Activated CD4-positive, CD25-positive, alpha-beta regulatory T cell (primary cell): ENCODE measurements around the gene IFNGR2.
A peak's percentile ranks its signal among the peaks of the same experiment; 100 is the strongest.
"Not testable (repeated sequence)": the region's sequence is repeated elsewhere in the genome, so short reads cannot be mapped to it uniquely, and the experiment has no call there.

Source experiments
- DNase-seq, 4 experiments: peaks; one replicate each; lab custom pipeline; 2025; lab: John Stamatoyannopoulos, UW

Gene IFNGR2, protein sequence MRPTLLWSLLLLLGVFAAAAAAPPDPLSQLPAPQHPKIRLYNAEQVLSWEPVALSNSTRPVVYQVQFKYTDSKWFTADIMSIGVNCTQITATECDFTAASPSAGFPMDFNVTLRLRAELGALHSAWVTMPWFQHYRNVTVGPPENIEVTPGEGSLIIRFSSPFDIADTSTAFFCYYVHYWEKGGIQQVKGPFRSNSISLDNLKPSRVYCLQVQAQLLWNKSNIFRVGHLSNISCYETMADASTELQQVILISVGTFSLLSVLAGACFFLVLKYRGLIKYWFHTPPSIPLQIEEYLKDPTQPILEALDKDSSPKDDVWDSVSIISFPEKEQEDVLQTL

GRCh38 chr21:33403128-33403785 lies at the start of gene IFNGR2:
Gene IFNGR2 (plus strand): TSS chr21:33403413. CDS start chr21:33403544, 131 bp downstream.
- DNase-seq = peak in 3 of 4 experiments; percentile 14 to 53 (median 30)

DNA sequence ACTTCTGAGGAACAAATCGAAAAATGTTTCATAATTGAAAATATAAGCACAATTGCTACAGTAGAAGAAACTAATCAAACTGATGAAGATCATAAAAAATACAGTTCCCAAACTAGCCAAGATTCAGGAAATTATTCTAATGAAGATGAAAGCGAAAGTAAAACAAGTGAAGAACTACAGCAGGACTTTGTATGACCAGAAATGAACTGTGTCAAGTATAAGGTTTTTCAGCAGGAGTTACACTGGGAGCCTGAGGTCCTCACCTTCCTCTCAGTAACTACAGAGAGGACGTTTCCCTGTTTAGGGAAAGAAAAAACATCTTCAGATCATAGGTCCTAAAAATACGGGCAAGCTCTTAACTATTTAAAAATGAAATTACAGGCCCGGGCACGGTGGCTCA lies 47.9 kb upstream of the IFNGR2 start:
- no peak for DNase-seq

GRCh38 chr21:33355996-33356395 lies 47.2 kb upstream of the IFNGR2 start:
- no peak for DNase-seq

- no peak for DNase-seq
Observed at GRCh38 chr21:33357177-33357576, 46.0 kb upstream of the IFNGR2 start.

- DNase-seq = no peak
Observed at GRCh38 chr21:33359446-33359845, 43.8 kb upstream of the IFNGR2 start.

GRCh38 chr21:33360281-33360680 lies 42.9 kb upstream of the IFNGR2 start:
- DNase-seq = no peak

DNA sequence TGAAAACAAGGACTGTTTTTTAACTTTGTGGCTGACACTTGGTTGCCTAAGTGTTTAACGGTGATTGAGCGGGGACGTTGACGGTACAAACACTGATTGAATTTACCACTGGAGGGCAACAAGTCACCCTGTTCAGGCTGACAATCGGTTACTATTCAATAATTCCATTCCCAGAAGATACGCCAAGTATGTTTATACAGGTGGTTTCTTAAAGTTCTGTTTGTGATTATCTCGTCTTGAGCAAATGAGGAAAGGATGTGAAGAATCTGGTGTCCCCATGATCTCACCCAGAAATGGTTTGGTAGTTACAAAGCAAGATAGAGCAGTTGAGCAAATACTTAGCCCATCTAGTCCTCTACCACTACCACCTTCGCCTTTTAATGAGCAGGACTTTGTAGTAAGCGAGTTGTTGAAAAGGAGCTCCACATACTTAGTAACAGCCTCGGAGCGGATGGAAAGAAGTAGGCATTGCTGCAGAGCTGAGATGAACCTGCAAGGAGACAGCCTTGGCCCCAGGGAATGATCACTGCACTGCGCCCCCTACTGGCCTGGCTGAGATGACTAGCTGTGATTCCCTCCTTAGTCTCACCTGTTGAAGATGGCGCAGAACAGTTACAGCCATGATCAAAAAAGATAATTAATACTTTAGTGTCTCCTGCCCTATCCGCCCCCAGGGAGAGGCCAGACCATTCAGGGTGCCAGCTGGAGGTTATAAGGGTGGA lies 42.2 kb upstream of the IFNGR2 start:
- DNase-seq = peak; percentile 73 to 84 (median 76)

- peak in 2 of 4 experiments; percentile 33 to 35 for DNase-seq
Observed at GRCh38 chr21:33362044-33362555, 41.1 kb upstream of the IFNGR2 start.

GRCh38 chr21:33363911-33364609 lies 39.2 kb upstream of the IFNGR2 start:
- not testable (repeated sequence) for DNase-seq

- DNase-seq = no peak
Observed at GRCh38 chr21:33364830-33365229, 38.4 kb upstream of the IFNGR2 start.

- no peak for DNase-seq
Observed at GRCh38 chr21:33367309-33367973, 35.8 kb upstream of the IFNGR2 start.

GRCh38 chr21:33368124-33368523 lies 35.1 kb upstream of the IFNGR2 start:
- no peak for DNase-seq

- no peak for DNase-seq
Observed at GRCh38 chr21:33368576-33368975, 34.6 kb upstream of the IFNGR2 start.

- no peak for DNase-seq
Observed at GRCh38 chr21:33369586-33369985, 33.6 kb upstream of the IFNGR2 start.

DNA sequence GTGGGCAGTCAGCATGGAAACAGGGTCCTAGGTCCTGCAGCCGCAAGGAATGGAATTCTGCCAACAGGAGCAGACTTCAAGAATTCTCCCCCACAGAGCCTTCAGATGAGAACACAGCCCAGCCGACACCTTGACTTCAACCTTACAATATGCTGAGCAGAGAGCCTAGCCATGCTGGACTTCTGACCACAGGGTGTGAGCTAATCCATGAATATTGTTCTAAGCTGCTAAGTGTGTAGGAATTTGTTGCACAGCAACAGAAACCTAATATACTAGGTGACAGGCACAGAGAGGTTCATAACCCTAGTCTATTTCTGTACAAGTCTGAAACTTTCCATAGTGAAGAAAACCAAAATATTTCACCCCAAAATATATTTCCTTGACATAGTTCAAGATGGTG lies 32.9 kb upstream of the IFNGR2 start:
- no peak for DNase-seq

- DNase-seq = no peak
Observed at GRCh38 chr21:33371366-33371765, 31.8 kb upstream of the IFNGR2 start.

DNA sequence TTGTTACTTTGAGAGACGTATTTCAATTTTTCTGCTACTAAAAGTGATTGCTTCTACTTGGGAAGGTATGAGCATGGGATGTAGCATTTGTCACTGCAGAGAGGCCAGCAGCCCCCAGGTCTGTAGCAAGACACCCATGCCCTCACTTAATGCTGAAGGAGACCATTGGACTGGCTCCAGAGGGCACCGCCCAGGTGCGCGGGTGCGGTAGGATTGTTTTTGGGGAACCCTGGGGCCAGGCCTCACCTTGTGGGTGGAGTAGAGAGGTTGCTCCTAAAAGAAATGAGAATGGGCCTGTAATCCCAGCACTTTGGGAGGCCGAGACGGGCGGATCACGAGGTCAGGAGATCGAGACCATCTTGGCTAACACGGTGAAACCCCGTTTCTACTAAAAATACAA lies 30.6 kb upstream of the IFNGR2 start:
- DNase-seq = no peak

DNA sequence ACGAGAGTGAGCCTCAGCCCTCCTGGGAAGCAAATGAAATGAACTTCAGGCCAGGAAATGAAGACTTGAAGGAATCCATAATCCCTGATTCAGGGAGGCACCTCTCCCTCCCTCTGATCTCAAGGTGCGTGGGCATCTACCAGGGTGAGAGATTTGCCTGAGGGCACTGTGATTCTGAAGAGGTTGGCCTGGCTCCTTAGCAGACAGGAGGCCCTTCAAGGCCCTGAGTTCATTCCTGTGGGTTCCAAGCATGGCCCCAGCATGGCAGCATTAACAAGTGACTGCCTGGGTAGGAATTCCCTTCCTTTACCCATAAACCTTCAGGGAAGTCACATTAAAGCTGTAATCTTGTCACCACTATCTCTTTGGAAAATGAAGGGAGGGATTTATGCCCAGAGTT lies 29.8 kb upstream of the IFNGR2 start:
- no peak for DNase-seq

DNA sequence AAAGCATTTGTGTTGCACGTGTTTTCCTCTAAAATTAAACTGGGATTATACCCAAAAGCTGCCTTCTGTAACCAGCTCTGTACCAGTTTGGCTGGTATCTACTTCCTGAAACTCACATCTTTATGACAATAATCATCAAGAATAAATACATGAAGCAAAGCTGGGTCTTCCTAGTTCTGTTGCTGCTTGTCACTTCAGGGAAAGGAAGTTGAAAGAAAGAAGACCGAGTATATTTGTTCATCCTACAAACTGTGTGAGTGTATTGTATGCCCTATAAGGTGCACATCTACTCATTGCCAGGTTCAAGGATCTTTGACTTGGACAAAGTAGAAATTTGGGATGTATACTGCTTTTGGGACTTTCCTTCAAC lies 29.1 kb upstream of the IFNGR2 start:
- DNase-seq = no peak

DNA sequence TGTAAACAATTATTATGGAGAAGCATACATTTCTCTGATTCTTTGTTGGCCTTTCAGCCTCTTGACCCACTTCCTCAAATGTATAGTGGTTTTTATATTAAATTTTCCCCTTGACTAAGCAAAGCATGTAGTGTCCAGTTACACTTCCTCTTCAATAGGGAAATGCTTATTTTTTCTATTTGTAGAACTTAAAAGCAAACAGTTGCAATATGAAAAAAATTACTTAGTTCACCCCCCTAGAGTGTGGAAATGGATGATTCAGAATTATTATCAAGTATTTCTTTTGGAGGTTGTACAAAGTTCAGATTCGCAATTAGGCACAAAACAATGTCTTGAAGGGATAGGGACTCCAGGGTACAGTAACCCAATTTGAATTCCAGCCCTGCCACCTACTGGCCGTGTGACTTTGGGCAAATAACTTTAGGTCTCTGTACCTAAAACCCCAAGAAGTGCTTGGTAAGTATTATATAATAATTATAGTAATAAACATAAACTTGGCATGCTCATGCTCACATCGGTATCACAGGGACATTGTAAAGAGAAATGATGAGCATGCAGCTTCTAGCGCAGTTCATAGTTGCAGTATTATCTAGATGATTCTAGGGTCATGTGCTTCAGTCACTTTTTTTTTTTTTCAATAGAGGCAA lies 28.6 kb upstream of the IFNGR2 start:
- peak in 2 of 4 experiments; percentile 4 to 8 for DNase-seq

GRCh38 chr21:33375101-33375644 lies 28.0 kb upstream of the IFNGR2 start:
- no peak for DNase-seq
